B cell (primary cell): ENCODE results near the gene SPG7. TPM values are rescaled to one million over a fixed set of nuclear protein-coding genes. Genes with fewer than 3 reads are reported as not detected.

Experiments used
- ATAC-seq: fragments of 200-7000 bp; cut with Tn5 transposase; one replicate; pipeline ENCODE4 v1.10.0; 2021; ENCODE audit warnings: low read depth, mild to moderate bottlenecking, moderate number of reproducible peaks, moderate library complexity
- CTCF ChIA-PET: fragments of 350-600 bp; sonication (Branson Sonifier 250); formaldehyde crosslinking; loops from one replicate; lab custom pipeline; 2021; ENCODE audit warnings: antibody characterized with exemption, inconsistent platforms; lab: Charles Lee
- POLR2A ChIA-PET: fragments of 350-600 bp; sonication (Branson Sonifier 250); formaldehyde crosslinking; loops from one replicate; lab custom pipeline; 2021; ENCODE audit warnings: antibody characterized with exemption; lab: Charles Lee
- DNase-seq: peaks from one replicate; pipeline ENCODE4 v3.0.0; 2013
- H2AFZ ChIP-seq: 2 replicates; pipeline ENCODE4 v1.6.1; 2012; ENCODE audit warnings: mild to moderate bottlenecking, low read depth, low read length; ENCODE audit not compliant: insufficient read depth, poor library complexity, severe bottlenecking
- H3K27ac ChIP-seq, 2 donors: 1 replicate in 1 of 2; 2 replicates in 1 of 2; pipeline ENCODE4 v1.5.1; 2012 to 2013; ENCODE audit warnings: low read length in 2 of 2, mild to moderate bottlenecking in 2 of 2, moderate library complexity in 1 of 2
- H3K27me3 ChIP-seq, 4 experiments: fragments of 200-600 bp in 1 of 4; sonication (generic) in 1 of 4; replicated peaks in 1 of 4; 1 replicate in 2 of 4; 2 replicates in 2 of 4; pipeline versions ENCODE4 v1.6.1 to v1.7.0; 2013 to 2016; ENCODE audit warnings: low read length in 3 of 4, mild to moderate bottlenecking in 2 of 4, mixed read lengths in 1 of 4, moderate library complexity in 1 of 4; ENCODE audit not compliant: insufficient read depth in 4 of 4, control insufficient read depth in 3 of 4; ENCODE audit errors: control extremely low read depth in 1 of 4
- H3K36me3 ChIP-seq, 2 experiments: replicated peaks in 1 of 2; 1 replicate in 1 of 2; 2 replicates in 1 of 2; pipeline versions ENCODE4 v1.6.1 to v1.7.1; 2013; ENCODE audit warnings: low read length in 1 of 2; ENCODE audit not compliant: insufficient read depth in 2 of 2, control insufficient read depth in 1 of 2; ENCODE audit errors: control extremely low read depth in 1 of 2, extremely low read depth in 1 of 2
- H3K4me1 ChIP-seq, 2 donors: fragments of 200-600 bp in 1 of 2; sonication (generic) in 1 of 2; 1 replicate in 1 of 2; 2 replicates in 1 of 2; pipeline versions ENCODE4 v1.5.1 to v1.6.1; 2013 to 2017; ENCODE audit warnings: low read length in 2 of 2; ENCODE audit not compliant: control insufficient read depth in 2 of 2, insufficient read depth in 2 of 2
- H3K4me2 ChIP-seq: replicated peaks from 2 replicates; pipeline ENCODE3; 2012; ENCODE audit warnings: mild to moderate bottlenecking, low read depth, low read length; ENCODE audit not compliant: poor library complexity, severe bottlenecking
- H3K4me3 ChIP-seq, 5 experiments: fragments of 200-600 bp in 1 of 5; sonication (generic) in 1 of 5; 1 replicate in 3 of 5; 2 replicates in 2 of 5; pipeline versions ENCODE4 v1.5.1 to v1.7.0; 2011 to 2016; ENCODE audit warnings: low read length in 4 of 5, mild to moderate bottlenecking in 4 of 5, low read depth in 2 of 5, control low read depth in 1 of 5, moderate library complexity in 1 of 5; ENCODE audit not compliant: insufficient read depth in 1 of 5; ENCODE audit errors: control extremely low read depth in 1 of 5, extremely low read depth in 1 of 5
- H3K79me2 ChIP-seq: fragments of 200-600 bp; sonication (generic); one replicate; pipeline ENCODE4 v1.6.0; 2016; ENCODE audit warnings: low read length; ENCODE audit not compliant: control insufficient read depth, insufficient read depth
- H3K9ac ChIP-seq: fragments of 200-600 bp; sonication (generic); 2 replicates; pipeline ENCODE4 v1.6.1; 2017; ENCODE audit warnings: mild to moderate bottlenecking, low read length, moderate library complexity
- H3K9me3 ChIP-seq, 3 donors: one replicate each; pipeline versions ENCODE4 v1.6.1 to v1.7.1; 2013; ENCODE audit warnings: low read length in 2 of 3; ENCODE audit not compliant: control insufficient read depth in 2 of 3, insufficient read depth in 1 of 3; ENCODE audit errors: control extremely low read depth in 1 of 3
- H4K20me1 ChIP-seq: 2 replicates; pipeline ENCODE4 v1.6.0; 2012; ENCODE audit warnings: mild to moderate bottlenecking, low read length; ENCODE audit not compliant: insufficient read depth, control insufficient read depth, poor library complexity, severe bottlenecking
- H3K27ac Mint-ChIP-seq: one replicate; pipeline ENCODE4 v1.8.0; 2021; ENCODE audit warnings: mixed read lengths
- H3K27me3 Mint-ChIP-seq: one replicate; pipeline ENCODE4 v1.8.0; 2021; ENCODE audit warnings: mixed read lengths
- H3K4me1 Mint-ChIP-seq: one replicate; pipeline ENCODE4 v1.8.0; 2021; ENCODE audit warnings: mixed read lengths
- H3K4me3 Mint-ChIP-seq: one replicate; pipeline ENCODE4 v1.8.0; 2021; ENCODE audit warnings: mixed read lengths
- H3K9me3 Mint-ChIP-seq: one replicate; pipeline ENCODE4 v1.8.0; 2022; ENCODE audit warnings: mixed read lengths; ENCODE audit not compliant: insufficient read depth
- EZH2 ChIP-seq: IDR thresholded peaks from 2 replicates; pipeline ENCODE4 v1.6.1; 2012; ENCODE audit warnings: borderline replicate concordance, low read depth, mild to moderate bottlenecking, moderate library complexity, low read length; ENCODE audit not compliant: insufficient read depth, poor library complexity, severe bottlenecking
- WGBS: methylation state at CpG from one replicate; pipeline ENCODE4 v1.1.5; 2013; ENCODE audit warnings: missing lambda C conversion rate; ENCODE audit not compliant: insufficient coverage; 5-methylcytosine and 5-hydroxymethylcytosine counted together
- intact Hi-C: fragments of 100-400 bp; cut with micrococcal nuclease; formaldehyde crosslinking; loops from one replicate; pipeline ENCODE4 v1.10.0; 2022
- polyA plus RNA-seq: library from polyadenylated mRNA; depleted of rRNA; stranded (reverse); fragments of >200 nt; gene quantifications from 2 replicates; pipeline ENCODE4 v1.2.3, GENCODE V29; 2012
- total RNA-seq, 2 donors: library from RNA; stranded (reverse); fragments of 120-200 nt in 1 of 2; gene quantifications; 1 replicate in 1 of 2; 2 replicates in 1 of 2; pipeline versions ENCODE4 v1.2.3 to v1.2.4, GENCODE V29; 2013 to 2022
- TF ChIP-seq, protein P1 (sequence below): fragments of 200-600 bp; IDR thresholded peaks from one replicate; pipeline ENCODE4 v1.8.0; 2022; ENCODE audit warnings: antibody characterized with exemption, mild to moderate bottlenecking

SPG7 gene
- total and polyA plus RNA-seq, 2 donors (not counting 1 experiment from before 2014, with no cell fraction given) = 146 to 157 TPM

DNA sequence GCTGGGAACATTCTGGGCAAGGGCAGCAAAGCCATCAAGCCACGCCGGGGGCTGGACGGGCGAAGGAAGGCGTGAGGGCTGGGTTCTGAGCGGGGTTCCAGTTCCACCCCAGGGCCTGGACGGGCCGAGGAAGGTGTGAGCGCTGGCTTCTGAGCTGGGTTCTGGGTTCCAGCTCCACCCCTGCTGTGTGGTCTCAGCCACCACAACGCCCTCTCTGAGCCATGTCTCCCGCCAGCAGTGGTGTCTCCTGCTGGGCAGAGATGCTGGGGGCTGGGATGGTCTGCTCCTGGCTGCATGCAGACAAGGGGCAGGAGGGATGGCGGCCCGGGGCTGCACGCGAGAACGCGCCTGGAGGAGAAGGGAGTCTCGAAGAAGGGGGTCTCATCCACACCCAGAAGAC lies 63.4 kb downstream of the SPG7 start:
- POLR2A ChIA-PET = no interaction called here
- Histone ChIP-seq H3K79me2 (no peaks in the 10 kb centered on the region), H3K4me3 (no peak overlapping the region), H4K20me1 (peaks cover 4% of the 10 kb centered on the region), H3K27ac (no peak overlapping the region), H3K9ac (no peak overlapping the region), H2AFZ (no peak overlapping the region), H3K4me1 (peaks cover 29 to 30% of the 10 kb centered on the region in 2 donors), H3K4me2 (peak overlapping the region; percentile 42), H3K36me3 (no peaks in the 10 kb centered on the region), H3K27me3 (peaks cover 0 to 26% (median 5%) of the 10 kb centered on the region in 4 experiments), H3K9me3 (no peaks in the 10 kb centered on the region)
- WGBS = 86% methylated on average over 18 of the region's 18 CpGs
- Mint-ChIP-seq H3K27me3 (peaks cover 14% of the 10 kb centered on the region), H3K27ac (no peak overlapping the region), H3K9me3 (no peaks in the 10 kb centered on the region), H3K4me3 (peak overlapping the region; percentile 32), H3K4me1 (peaks cover 16% of the 10 kb centered on the region)
- CTCF ChIA-PET = interaction anchor here (1.4 kb wide), 1 partner anchor 289 kb away, joined by 5 read pairs; no protein-coding TSS in a partner anchor
- DNase-seq = no peak
- TF ChIP-seq, protein P1, sequence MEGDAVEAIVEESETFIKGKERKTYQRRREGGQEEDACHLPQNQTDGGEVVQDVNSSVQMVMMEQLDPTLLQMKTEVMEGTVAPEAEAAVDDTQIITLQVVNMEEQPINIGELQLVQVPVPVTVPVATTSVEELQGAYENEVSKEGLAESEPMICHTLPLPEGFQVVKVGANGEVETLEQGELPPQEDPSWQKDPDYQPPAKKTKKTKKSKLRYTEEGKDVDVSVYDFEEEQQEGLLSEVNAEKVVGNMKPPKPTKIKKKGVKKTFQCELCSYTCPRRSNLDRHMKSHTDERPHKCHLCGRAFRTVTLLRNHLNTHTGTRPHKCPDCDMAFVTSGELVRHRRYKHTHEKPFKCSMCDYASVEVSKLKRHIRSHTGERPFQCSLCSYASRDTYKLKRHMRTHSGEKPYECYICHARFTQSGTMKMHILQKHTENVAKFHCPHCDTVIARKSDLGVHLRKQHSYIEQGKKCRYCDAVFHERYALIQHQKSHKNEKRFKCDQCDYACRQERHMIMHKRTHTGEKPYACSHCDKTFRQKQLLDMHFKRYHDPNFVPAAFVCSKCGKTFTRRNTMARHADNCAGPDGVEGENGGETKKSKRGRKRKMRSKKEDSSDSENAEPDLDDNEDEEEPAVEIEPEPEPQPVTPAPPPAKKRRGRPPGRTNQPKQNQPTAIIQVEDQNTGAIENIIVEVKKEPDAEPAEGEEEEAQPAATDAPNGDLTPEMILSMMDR = no peak
- no peak for TF ChIP-seq EZH2
- no peak for ATAC-seq
- intact Hi-C loops = no loop called here

DNA sequence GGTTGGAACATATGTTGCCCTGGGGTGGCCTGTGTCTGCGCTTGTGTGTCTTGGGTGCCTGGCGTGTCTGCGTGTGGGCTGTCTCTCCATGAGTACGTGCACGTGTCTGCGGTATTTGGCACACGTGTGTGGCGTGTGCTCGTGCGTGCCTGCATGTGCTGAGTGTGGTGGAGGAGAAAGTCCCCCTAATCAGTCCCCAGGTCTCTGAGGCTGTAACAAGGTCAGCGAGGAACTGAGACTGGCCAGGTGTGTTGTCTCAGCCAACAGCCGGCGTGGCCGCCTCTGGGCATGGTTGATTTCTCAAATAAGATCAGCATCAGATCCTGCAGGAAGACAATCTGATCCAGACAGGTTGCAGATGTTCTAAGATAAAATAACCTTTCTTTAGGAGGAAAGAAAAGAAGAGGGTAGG lies 63.9 kb downstream of the SPG7 start:
- WGBS = 28% methylated on average over 14 of the region's 14 CpGs
- peaks cover 16% of the 10 kb centered on the region for H3K4me1 Mint-ChIP-seq
- H3K4me1 ChIP-seq = peaks cover 29 to 30% of the 10 kb centered on the region in 2 donors
- ChIA-PET CTCF (interaction anchor here (1.4 kb wide), 1 partner anchor 289 kb away, joined by 5 read pairs; no protein-coding TSS in a partner anchor), POLR2A (no interaction called here)
- H3K79me2 ChIP-seq = no peaks in the 10 kb centered on the region
- H3K27ac ChIP-seq = no peak overlapping the region
- peaks cover 14% of the 10 kb centered on the region for H3K27me3 Mint-ChIP-seq
- peak overlapping the region; percentile 42 for H3K4me2 ChIP-seq
- H4K20me1 ChIP-seq = peaks cover 4% of the 10 kb centered on the region
- no peaks in the 10 kb centered on the region for H3K9me3 ChIP-seq
- peaks cover 0 to 26% (median 5%) of the 10 kb centered on the region in 4 experiments for H3K27me3 ChIP-seq
- peak; percentile 17 for ATAC-seq
- no peaks in the 10 kb centered on the region for H3K36me3 ChIP-seq
- no peaks in the 10 kb centered on the region for H3K9me3 Mint-ChIP-seq
- peak; percentile 57 for DNase-seq
- H3K9ac ChIP-seq = no peak overlapping the region
- intact Hi-C loops = no loop called here
- H3K4me3 Mint-ChIP-seq = peak overlapping the region; percentile 68
- no peak overlapping the region for H3K4me3 ChIP-seq
- TF ChIP-seq EZH2 = no peak
- TF ChIP-seq, protein P1 = no peak
- no peak overlapping the region for H2AFZ ChIP-seq
- peak overlapping the region; percentile 78 for H3K27ac Mint-ChIP-seq
